Cardiac atrium fibroblast (primary cell): Measurements from ENCODE around the gene CNOT6. TPM values are rescaled to one million over a fixed set of nuclear protein-coding genes. Genes with fewer than 3 reads are reported as not detected.

Experiments
- total RNA-seq: library from RNA; depleted of rRNA; stranded (reverse); fragments of >200 nt; gene quantifications from 2 replicates; pipeline ENCODE4 v1.2.3, GENCODE V29; 2015

Gene CNOT6
- total RNA-seq = 5.6 and 13.3 TPM in 2 replicates

GRCh38 chr5:180494060-180494509 lies at the start of gene CNOT6:
CNOT6 (plus strand) TSS chr5:180494379; CDS start chr5:180529277, 34,898 bp downstream.

GRCh38 chr5:180591311-180591887 lies 97.2 kb downstream of the CNOT6 start, which contains the start of gene SCGB3A1:
SCGB3A1 (minus strand) TSS chr5:180591499; CDS start chr5:180591462, 37 bp downstream.

Other genes starting within 250 kb of the CNOT6 start
- 20.6 and 21.7 TPM in 2 replicates for gene MAPK9, start 202.3 kb upstream of the CNOT6 start, total RNA-seq
- 57.0 and 80.7 TPM in 2 replicates for gene GFPT2, start 141.0 kb upstream of the CNOT6 start, total RNA-seq
- gene SCGB3A1, start 97.1 kb downstream of the CNOT6 start, total RNA-seq = not detected in 2 replicates
- gene FLT4, start 155.2 kb downstream of the CNOT6 start, total RNA-seq = under 0.01 and 1.8 TPM in 2 replicates
- gene OR2Y1, start 245.7 kb downstream of the CNOT6 start, total RNA-seq = not detected in 2 replicates